Stimulated activated CD4-positive, alpha-beta T cell treated with anti-CD3 and anti-CD28 coated beads, Interleukin-4, amount 100 ng/mL, for 4 hours (primary cell): ENCODE results near the gene COPS8.

Experiments used
- DNase-seq, 2 experiments: peaks; one replicate each; pipeline ENCODE4 v3.0.0-alpha.2; 2020

COPS8 gene

DNA sequence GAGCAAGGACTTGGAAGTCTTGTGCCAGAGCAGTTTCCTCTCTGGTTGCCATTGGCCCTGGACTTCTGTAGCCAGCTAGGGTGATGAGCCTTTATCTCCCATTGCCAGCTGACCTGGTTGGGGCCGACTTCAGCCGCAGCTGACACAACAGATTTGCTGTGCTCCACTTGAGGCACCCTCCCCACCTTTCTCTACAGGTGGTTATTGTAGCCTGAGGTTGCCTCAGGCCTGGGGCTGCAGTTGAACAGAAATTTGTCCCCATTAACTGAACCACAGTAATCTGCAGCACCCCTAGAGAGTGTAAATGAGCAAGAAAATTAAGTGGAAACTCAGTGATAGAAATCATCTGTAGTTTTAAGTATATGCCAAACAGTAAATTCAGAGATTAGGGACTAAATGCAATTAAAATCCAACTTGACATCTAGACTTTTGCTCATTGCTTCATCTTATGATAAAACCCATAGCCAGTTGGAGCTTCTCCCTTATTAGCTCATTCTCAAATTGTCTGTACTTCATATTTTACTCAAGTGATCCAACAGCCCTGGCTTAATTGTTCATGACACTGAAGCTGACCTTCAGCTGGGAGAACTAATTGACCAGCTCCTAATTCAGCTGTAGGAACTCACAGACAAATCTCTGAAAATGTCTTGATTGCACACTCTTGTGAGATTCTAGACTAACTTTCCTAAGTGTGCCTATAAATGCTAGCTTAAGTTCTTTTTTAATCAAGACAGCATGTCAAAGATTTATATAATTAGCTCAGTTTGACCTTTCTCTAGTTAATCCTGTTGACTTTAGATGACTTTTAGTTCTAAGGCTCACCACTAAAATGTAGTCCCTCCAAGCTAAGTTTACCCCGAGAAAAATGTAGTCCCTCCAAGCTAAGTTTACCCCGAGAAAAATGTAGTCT lies 48.9 kb downstream of the COPS8 start:
- DNase-seq, result no peak

DNA sequence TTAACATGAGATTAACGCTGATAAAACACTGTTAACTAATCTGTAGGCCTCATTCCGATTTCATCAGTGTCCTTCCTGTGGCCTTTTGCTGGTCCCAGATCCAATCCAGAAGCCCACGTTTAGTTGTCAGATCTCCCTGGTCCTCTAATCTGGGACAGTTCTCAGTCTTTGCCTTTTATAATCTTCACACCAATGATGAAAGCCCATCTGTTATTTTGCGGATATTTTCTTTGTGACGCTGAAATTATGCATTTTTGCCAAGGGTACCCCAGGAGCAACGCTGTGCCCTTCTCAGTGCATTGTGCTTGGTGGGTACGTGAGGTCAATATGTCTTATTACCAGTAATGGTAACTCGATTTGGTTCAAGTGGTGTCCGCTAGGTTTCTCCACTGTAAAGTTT lies 51.1 kb downstream of the COPS8 start:
- DNase-seq, result no peak

DNA sequence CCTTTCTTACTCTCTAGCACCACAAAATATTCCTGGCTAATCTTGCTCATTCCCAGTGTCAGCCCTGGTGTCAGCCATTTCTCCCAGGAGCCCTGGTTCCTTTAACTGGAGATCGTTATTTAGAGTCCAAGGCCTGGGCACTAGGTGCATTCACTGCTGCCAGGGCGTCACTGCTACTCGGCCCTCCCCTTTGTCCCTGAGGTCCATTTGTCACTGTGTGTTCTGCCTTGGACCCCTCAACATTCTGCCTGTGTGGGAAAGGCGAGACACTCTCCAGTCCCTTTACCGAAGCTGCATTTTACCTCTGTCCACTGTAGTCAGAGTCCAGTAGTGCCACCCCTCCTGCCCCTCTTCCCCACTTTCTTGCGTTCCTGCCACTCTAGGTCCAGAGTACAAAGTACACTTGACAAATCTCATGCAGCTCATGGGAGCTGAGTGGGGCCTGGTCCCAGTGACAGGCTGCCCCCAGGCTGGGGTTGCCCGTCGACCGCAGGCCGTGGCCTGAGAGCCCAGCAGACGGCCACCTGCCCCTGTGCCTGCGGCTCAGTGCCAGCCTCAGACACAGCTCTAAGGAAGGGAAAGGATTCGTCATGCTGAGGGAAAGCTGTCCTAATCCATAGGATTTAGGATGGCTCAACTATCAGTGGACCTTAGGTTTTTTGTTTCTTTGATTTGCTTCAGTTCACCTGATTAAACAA lies 52.1 kb downstream of the COPS8 start:
- DNase-seq, result no peak

DNA sequence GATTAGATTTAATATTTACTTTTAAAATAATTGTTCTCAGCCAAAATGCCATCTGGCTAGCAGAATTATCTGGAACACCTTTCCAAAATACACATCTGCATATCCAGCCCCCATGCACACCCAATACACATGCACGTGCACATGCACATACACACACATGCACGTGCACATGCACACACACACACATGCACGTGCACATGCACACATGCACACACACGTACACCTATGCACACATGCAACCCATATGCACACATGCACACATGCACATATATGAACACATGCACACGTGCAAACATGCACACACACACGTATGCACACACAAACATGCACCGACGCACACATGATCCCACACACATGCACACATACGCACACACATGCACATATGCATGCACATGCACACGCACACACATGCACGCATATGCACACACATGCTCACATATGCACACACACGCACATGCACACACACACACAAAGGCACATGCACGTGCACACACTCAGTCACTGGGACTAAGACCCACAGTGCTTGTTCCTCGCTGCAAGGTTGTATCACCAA lies 53.5 kb downstream of the COPS8 start:
- no peak for DNase-seq

DNA sequence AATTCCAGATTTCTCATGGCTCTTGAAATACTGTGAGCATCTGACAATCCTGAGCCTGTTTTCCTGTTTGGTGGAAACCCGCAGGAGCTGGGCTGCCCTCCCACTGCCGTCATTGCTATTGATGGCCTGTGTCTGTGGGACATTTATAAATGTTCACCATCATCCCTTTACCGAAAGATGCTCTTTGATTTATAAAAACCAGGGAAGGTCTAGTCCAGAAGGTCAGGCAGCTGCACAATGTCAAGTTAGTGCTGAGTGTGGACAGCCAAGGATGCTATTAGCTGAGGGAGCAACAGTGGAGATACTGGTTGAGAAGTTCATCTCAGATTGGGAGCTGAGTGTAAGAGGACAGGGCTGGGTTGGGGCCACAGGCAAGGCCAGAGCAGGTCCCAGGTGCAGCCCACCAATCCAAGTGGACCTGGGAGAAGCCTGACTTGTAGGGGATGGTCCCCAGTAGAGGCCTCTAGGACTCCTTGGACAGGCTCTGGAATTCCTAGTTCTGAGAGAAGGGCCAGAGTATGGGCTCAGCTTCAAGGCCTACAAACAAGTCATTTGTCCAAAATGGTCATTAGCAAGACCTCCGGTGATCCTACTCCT lies 55.1 kb downstream of the COPS8 start:
- no peak for DNase-seq

DNA sequence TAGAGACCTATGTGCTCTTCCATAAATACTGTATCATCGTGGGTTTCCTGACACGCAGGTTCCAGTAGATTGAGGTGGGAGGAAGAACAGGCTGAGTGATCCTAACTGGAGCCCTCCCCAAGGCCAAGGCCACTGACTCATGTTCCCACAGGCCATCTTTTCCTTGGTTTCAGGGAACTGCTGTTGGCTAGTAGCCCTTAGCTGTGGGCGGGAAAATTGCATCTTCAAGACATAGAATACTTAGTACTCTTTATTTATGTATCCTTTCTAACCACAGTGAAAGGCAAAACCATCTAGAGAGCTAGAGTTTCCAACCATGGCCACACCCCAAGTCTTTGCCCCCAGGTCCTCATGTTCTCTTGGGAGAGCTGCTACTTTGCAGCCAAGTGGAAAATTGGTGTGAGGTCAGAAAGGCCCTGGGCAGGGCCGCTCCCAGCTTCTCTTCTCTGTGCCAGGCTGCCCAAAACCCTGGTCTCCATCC lies 55.9 kb downstream of the COPS8 start:
- DNase-seq, result no peak

DNA sequence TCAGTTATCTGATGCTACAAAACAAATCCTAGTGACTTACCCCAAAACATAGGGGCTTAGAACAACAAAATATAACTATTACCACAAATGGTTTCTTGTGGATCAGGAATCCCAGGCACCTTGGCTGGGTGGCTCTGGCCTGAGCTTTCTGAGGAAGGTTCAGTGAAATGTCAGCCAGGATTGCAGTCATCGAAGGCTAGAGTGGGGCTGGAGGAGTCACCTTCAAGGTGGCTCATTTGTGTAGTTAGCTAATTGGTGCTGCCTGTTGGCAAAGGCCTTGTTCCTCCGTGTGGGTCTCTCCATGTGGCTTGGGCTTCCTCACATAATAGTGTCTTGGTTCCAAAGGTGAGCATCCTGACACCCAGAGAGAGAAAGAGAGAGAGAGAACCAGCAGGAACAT lies 57.4 kb downstream of the COPS8 start:
- DNase-seq, result no peak

DNA sequence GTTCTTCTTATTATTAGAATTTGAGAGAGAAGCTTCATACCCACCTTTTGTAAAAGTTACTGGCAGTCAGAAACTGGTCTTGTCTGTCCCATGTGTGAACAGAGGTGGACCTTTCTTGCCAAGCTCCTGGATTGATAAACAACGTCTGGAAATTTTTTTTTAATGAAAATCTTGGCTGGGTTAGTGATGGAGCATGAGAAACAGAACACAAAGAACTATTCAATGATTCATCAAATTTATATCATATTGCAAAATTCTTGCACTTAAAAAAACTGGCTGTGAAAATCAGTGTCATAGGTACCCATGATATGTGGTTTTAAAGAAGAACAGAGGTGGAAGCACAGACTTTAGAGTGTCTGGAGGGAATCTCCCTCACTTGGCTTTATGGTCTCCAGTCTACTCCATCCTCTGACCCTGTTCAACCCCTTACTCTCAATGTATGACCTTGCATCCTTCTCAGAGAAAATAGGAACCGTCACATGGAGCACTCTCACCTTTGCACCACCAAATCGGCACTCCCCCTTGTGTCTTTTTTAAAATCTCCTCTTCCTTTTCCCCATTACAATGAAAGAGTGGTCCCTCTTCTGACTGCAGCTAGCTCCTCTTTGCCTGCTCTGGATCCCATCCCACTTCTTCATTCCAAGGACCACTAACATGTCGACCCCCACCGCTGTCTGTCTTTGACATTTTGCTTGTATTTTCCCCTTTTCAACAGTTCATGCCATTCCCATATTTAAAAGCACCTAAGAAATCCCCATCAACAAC lies 58.2 kb downstream of the COPS8 start:
- no peak for DNase-seq

DNA sequence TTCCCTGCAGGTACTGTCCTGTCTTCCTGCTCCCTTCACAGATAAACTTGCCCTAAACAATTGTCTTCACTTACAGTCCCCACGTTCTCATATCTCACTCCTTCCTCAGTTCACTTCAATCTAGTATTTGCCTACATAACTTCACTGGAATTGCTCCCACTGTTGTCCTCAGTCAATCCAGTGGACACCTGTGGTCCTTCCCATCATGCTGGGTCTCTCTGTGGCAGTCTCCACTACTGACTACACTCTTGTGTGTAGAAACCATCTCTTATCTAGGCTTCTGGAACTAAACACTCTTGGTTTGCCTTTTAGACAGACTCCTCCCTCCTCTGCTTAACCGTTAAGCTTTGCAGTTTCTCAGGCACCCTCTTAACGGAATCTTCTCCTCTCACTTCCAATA lies 58.8 kb downstream of the COPS8 start:
- DNase-seq, result no peak

DNA sequence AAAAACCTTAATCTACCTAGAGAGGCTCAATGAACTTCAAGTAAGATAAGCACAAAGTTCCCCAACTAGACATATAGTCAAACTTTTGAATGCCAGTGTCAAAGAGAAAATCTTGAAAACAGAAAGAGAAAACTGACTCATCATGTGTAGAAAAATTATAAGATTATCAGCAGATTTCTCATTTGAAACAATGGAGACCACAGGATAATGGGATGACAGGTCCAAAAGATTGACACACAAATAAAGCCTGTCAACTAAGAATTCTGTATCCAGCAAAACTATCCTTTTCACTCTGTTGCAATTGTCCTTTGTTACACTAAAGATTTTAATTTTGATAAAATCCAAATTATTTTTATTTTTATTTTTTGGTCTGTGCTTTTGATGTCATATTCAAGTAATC lies 61.6 kb downstream of the COPS8 start:
- no peak for DNase-seq

DNA sequence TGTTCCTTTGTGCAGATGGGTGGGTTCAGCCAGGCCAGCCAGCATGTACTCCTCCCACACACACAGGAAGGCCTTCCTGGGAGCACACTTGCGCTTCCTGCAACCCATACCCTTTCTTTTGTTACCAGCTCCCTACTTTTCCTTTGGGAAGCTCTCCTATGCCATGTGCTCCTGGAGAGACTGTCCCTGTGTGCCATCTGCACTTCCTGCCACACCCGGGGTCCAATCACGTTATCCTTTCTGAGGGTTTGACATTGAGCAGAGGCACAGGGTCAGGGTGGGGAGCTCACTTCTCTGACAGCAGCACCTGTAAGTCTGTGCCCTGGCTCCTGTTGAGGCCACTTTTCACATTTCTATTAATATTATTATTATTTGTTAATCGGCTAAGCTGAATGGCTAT lies 62.9 kb downstream of the COPS8 start:
- DNase-seq, result no peak

DNA sequence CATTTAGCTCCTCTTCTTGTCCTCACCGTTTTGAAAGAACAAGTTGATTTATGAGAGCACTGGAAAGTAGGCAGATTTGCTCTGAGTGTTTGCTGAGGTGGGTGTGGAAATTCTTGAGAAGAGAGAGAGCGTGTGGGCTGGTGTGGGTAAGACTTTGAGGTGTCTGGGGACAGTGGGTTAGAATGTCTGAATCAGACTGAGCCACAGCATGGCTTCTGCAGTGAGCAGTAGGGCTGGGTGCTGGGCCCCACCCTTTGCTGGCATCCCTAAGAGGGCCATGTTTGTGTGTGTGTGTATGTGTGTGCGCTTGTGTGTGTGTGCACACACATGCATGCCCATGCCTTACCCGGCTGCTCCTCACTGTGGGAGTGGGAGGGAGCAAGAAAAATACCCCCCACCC lies 63.7 kb downstream of the COPS8 start:
- peak; percentile 26 to 49 for DNase-seq
